ENCODE data around the gene GTF2E1.

GRCh38 chr3:120820748-120821147, 78.2 kb downstream of the GTF2E1 start:
- TF ChIP-seq CTCF (IDR thresholded peaks at IDR 0.05), result no peak
- TF ChIP-seq POLR2A (IDR thresholded peaks at IDR 0.05), result no peak

Measured in prostate gland (tissue), 2 donors.